GM13977 (cell line): Measurements from ENCODE around the gene SEC14L2.

Experiments
- DNase-seq: peaks from one replicate; pipeline ENCODE4 v3.0.0; 2012; ENCODE audit warnings: low spot score
- in situ Hi-C: fragments of 300-500 bp; cut with MboI; formaldehyde crosslinking; loops from one replicate; pipeline ENCODE4 v1.12.0; 2022; ENCODE audit warnings: low sequenced_read_pairs, low pct_unique_long_range_greater_than_20kb, mixed read lengths, inconsistent platforms; ENCODE audit not compliant: unreplicated experiment
- TF ChIP-seq, protein P1 (sequence below): IDR thresholded peaks from 2 replicates; pipeline ENCODE4 v1.5.1; 2012; ENCODE audit warnings: mild to moderate bottlenecking, control low read depth; ENCODE audit not compliant: insufficient read depth; ENCODE audit errors: extremely low read depth, missing control alignments

The SEC14L2 gene

DNA sequence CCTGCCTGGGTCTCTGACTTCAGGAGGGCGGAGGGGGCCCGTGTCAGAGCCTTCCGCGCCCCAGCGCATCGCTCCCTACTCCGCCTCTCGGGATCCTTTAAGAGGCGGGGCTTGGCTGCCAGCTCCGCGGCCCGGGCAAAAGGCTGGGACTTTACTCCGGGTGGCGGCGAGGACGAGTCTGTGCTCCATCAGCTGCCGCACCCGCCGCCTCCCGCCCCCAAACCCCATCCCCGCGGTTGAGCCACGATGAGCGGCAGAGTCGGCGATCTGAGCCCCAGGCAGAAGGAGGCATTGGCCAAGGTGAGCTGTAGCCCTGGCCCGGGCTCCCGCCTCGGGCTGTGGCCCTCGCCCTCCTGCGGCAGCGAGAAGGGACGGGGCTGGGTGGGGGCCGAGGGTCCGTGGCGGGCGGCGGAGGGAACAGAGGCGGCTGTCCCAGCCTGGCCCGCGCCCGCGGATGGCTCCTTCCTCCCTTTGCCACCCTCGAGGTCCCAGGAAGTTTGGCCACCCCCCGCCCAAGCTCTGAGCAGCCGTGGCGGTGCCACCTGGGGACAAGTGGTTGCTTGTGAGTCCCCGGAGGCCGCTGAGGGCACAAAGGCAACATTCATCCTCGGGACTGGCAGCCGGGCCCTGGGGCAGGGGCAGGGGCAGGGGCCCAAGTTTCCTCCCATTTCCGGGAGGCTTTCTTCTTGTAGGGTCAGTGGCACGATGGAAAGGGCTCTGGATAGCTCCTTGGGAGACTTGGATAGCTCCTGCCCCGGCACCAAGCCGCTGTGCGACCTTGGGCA is at the start of gene SEC14L2:
Gene SEC14L2 (plus strand): TSS at position 148 of the 785 bp plus-strand sequence. CDS start 99 bp downstream, at position 247.
- DNase-seq = peak; percentile 46
- in situ Hi-C loops = loop anchor here (25.0 kb wide), 1 partner anchor 285 kb away; no protein-coding TSS in a partner anchor
- TF ChIP-seq, protein P1, sequence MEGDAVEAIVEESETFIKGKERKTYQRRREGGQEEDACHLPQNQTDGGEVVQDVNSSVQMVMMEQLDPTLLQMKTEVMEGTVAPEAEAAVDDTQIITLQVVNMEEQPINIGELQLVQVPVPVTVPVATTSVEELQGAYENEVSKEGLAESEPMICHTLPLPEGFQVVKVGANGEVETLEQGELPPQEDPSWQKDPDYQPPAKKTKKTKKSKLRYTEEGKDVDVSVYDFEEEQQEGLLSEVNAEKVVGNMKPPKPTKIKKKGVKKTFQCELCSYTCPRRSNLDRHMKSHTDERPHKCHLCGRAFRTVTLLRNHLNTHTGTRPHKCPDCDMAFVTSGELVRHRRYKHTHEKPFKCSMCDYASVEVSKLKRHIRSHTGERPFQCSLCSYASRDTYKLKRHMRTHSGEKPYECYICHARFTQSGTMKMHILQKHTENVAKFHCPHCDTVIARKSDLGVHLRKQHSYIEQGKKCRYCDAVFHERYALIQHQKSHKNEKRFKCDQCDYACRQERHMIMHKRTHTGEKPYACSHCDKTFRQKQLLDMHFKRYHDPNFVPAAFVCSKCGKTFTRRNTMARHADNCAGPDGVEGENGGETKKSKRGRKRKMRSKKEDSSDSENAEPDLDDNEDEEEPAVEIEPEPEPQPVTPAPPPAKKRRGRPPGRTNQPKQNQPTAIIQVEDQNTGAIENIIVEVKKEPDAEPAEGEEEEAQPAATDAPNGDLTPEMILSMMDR = no peak

DNA sequence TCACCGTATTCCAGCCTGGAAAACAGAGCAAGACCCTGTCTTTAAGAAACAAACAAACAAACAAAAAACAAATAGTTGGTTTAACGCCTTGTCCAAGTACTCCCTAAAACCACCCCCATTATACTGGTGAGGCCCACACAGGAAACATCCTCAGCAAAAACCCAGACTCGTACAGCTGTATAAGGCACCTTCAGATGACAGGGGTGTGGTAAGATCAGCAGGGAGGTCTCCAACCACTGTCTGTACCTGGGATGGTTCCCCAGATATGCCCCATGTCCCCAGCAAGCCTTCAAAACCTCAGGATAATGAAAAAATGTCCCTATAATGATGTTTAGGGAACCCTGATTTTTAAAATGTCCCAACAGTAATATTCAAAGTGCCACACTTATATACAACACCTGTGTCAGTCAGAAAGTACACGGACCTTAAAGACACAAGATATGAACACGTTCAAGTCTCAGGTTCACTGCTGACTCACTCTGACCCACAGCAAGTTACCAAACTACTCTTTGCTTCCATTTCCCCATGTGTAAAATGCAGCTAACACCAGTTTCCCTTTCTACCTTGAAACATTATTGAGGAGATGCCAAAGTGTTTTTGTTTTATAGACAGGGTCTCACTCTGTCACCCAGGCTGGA is 49.4 kb upstream of the SEC14L2 start:
- in situ Hi-C loops = no loop called here
- TF ChIP-seq, protein P1 = no peak
- peak; percentile 51 for DNase-seq

DNA sequence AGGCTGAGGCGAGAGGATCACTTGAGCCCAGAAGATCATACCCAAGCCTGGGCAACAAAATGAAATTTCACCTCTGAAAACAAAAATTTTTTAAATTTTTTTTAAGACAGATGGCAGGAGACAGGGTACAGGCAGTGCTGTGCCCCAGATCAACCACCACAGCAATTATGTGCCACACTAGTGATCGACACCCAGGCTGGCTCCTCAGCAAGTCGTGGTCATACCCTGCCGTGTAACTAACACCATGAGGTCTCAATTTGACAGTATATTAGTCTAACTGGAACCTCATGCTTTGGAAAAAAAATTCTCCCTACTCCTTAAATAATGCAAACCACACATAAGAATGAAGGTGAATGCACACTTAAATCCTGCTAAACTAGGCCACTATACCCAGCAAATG is 48.4 kb upstream of the SEC14L2 start:
- TF ChIP-seq, protein P1 = no peak
- DNase-seq = no peak
- in situ Hi-C loops = no loop called here

DNA sequence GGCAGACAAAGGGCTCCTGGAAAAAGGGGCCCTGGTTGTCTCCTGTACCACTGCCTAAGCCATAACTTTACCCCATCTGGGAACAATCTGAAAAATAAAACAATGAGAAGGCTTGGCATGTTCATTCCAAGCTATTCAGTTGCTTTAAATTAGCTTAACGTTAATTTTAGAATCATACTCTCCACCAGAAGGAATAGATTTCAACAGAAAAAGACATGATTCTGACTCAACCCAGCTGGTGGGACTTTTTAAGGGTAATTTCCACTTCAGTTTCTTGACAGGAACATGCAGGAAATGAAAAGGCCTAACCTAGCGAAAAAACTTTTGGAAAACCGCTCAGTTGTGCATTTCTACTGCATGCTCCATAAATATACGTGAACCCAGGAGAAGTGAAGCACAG is 48.0 kb upstream of the SEC14L2 start:
- no peak for DNase-seq
- in situ Hi-C loops = no loop called here
- TF ChIP-seq, protein P1 = no peak

DNA sequence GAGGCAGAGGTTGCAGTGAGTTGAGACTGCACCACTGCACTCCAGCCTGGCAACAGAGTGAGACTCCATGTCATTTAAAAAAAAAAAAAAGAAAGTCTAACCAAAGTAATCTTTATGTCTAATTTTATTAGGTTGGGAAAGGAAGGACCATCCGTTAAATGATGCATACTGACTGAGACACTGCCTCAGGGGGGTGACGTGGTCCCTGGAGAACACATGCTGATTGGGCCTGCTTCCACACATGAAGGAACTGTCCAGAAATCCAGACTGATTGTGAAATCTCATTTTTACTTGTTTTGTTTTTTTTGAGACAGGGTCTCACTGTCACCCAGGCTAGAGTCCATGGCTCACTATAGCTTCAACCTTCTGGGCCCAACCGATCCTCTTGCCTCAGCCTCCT is 45.6 kb upstream of the SEC14L2 start:
- TF ChIP-seq, protein P1 = no peak
- DNase-seq = no peak
- in situ Hi-C loops = no loop called here

DNA sequence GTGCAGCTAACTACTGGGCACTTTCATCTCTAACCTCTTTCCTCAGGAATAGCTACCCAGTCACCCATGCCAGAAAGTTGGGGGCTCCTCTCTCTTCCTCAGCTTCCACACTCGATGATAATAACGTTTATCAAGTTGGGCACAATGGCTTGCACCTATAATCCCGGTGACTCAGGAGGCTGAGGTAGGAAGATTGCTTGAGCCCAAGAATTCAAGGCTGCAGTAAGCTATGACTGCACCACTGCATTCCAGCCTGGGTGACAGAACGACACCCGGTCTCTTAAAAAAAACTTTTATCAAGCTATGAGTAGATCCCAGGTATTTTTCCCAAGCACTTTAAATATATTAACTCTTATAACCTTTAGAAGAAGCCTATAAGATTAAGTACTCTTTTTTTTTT is 42.2 kb upstream of the SEC14L2 start:
- DNase-seq = no peak
- TF ChIP-seq, protein P1 = no peak
- in situ Hi-C loops = no loop called here
